ENCODE results near the gene SMARCAL1. TPM values are rescaled to one million over a fixed set of nuclear protein-coding genes. Genes with fewer than 3 reads are reported as not detected.

SMARCAL1 gene
- total and polyA plus RNA-seq, 2 of the 13 experiments (the other 11 are each of a cell fraction or from before 2014, with no cell fraction given): 12.7 to 21.3 TPM

GRCh38 chr2:216526939-216527338, 114.7 kb downstream of the SMARCAL1 start:
- POLR2A ChIA-PET: no interaction called here
- no peaks in the 10 kb centered on the region for H3K36me3 ChIP-seq (replicated peaks in 1 of 2; ENCODE audit: control insufficient read depth in 1 of 2, insufficient read depth in 2 of 2, low read length in 2 of 2)
- H3K9me3 ChIP-seq (ENCODE audit: low read length): no peaks in the 10 kb centered on the region
- DNase-seq (ENCODE audit: low spot score): no peak
- no peak overlapping the region for H2AFZ ChIP-seq (ENCODE audit: low read length)
- peaks cover 28% of the 10 kb centered on the region for H3K4me1 ChIP-seq (ENCODE audit: insufficient read depth, low read length)
- H3K4me2 ChIP-seq (ENCODE audit: low read depth, low read length): no peak overlapping the region
- TF ChIP-seq GMEB2 (CRISPR knock-in tag; IDR thresholded peaks at IDR 0.05; ENCODE audit: low read depth) (no peak), ZBTB2 (CRISPR knock-in tag; IDR thresholded peaks at IDR 0.05; ENCODE audit: low read depth) (no peak), RFX1 (IDR thresholded peaks at IDR 0.05) (no peak), ATF7 (IDR thresholded peaks at IDR 0.05) (no peak), ATF7 (CRISPR knock-in tag; IDR thresholded peaks at IDR 0.05) (no peak), ZNF230 (CRISPR knock-in tag; IDR thresholded peaks at IDR 0.05) (no peak), ZNF383 (CRISPR knock-in tag; IDR thresholded peaks at IDR 0.05; ENCODE audit: borderline replicate concordance) (no peak), ZGPAT (CRISPR knock-in tag; IDR thresholded peaks at IDR 0.05) (no peak)
- no peak overlapping the region for H3K9ac ChIP-seq (ENCODE audit: insufficient read depth, low read depth, low read length)
- WGBS (ENCODE audit: low lambda C conversion rate): 23% methylated on average over 1 of the region's 1 CpG
- no peaks in the 10 kb centered on the region for H3K79me2 ChIP-seq (ENCODE audit: insufficient read depth, low read length)
- intact Hi-C loops (cut with micrococcal nuclease; ENCODE audit: unreplicated experiment): no loop called here
- FAIRE-seq: no peak
- H3K27ac ChIP-seq (ENCODE audit: extremely low read length, insufficient read depth, low read length): no peak overlapping the region
- H4K20me1 ChIP-seq (ENCODE audit: insufficient read depth, low read length): no peaks in the 10 kb centered on the region
- CTCF ChIA-PET (ENCODE audit: low intra/inter-chr PET ratio, low total read pairs): no interaction called here
- in situ Hi-C loops (cut with HindIII; ENCODE audit: extremely low pct_ligation_motif_present, low pct_unique_long_range_greater_than_20kb): no loop called here
- H3K4me3 ChIP-seq (replicated peaks in 1 of 3; ENCODE audit: insufficient read depth in 1 of 3, low read depth in 2 of 3, low read length in 3 of 3): no peak overlapping the region
- BruUV-seq (replicated peaks): no TSS peak
- no peak for ATAC-seq
- no peaks in the 10 kb centered on the region for H3K27me3 ChIP-seq (ENCODE audit: control insufficient read depth in 1 of 2, insufficient read depth in 2 of 2, low read length in 2 of 2)
